B cell (primary cell): Measurements from ENCODE around the gene MIOX. TPM values are rescaled to one million over a fixed set of nuclear protein-coding genes. Genes with fewer than 3 reads are reported as not detected.

Source experiments
- ATAC-seq: fragments of 200-7000 bp; cut with Tn5 transposase; one replicate; pipeline ENCODE4 v1.10.0; 2021; ENCODE audit warnings: low read depth, mild to moderate bottlenecking, moderate number of reproducible peaks, moderate library complexity
- CTCF ChIA-PET: fragments of 350-600 bp; sonication (Branson Sonifier 250); formaldehyde crosslinking; loops from one replicate; lab custom pipeline; 2021; ENCODE audit warnings: antibody characterized with exemption, inconsistent platforms; lab: Charles Lee
- POLR2A ChIA-PET: fragments of 350-600 bp; sonication (Branson Sonifier 250); formaldehyde crosslinking; loops from one replicate; lab custom pipeline; 2021; ENCODE audit warnings: antibody characterized with exemption; lab: Charles Lee
- DNase-seq: peaks from one replicate; pipeline ENCODE4 v3.0.0; 2013
- H2AFZ ChIP-seq: 2 replicates; pipeline ENCODE4 v1.6.1; 2012; ENCODE audit warnings: mild to moderate bottlenecking, low read depth, low read length; ENCODE audit not compliant: insufficient read depth, poor library complexity, severe bottlenecking
- H3K27ac ChIP-seq, 2 donors: 1 replicate in 1 of 2; 2 replicates in 1 of 2; pipeline ENCODE4 v1.5.1; 2012 to 2013; ENCODE audit warnings: low read length in 2 of 2, mild to moderate bottlenecking in 2 of 2, moderate library complexity in 1 of 2
- H3K27me3 ChIP-seq, 4 experiments: fragments of 200-600 bp in 1 of 4; sonication (generic) in 1 of 4; replicated peaks in 1 of 4; 1 replicate in 2 of 4; 2 replicates in 2 of 4; pipeline versions ENCODE4 v1.6.1 to v1.7.0; 2013 to 2016; ENCODE audit warnings: low read length in 3 of 4, mild to moderate bottlenecking in 2 of 4, mixed read lengths in 1 of 4, moderate library complexity in 1 of 4; ENCODE audit not compliant: insufficient read depth in 4 of 4, control insufficient read depth in 3 of 4; ENCODE audit errors: control extremely low read depth in 1 of 4
- H3K36me3 ChIP-seq, 2 experiments: replicated peaks in 1 of 2; 1 replicate in 1 of 2; 2 replicates in 1 of 2; pipeline versions ENCODE4 v1.6.1 to v1.7.1; 2013; ENCODE audit warnings: low read length in 1 of 2; ENCODE audit not compliant: insufficient read depth in 2 of 2, control insufficient read depth in 1 of 2; ENCODE audit errors: control extremely low read depth in 1 of 2, extremely low read depth in 1 of 2
- H3K4me1 ChIP-seq, 2 donors: fragments of 200-600 bp in 1 of 2; sonication (generic) in 1 of 2; 1 replicate in 1 of 2; 2 replicates in 1 of 2; pipeline versions ENCODE4 v1.5.1 to v1.6.1; 2013 to 2017; ENCODE audit warnings: low read length in 2 of 2; ENCODE audit not compliant: control insufficient read depth in 2 of 2, insufficient read depth in 2 of 2
- H3K4me2 ChIP-seq: replicated peaks from 2 replicates; pipeline ENCODE3; 2012; ENCODE audit warnings: mild to moderate bottlenecking, low read depth, low read length; ENCODE audit not compliant: poor library complexity, severe bottlenecking
- H3K4me3 ChIP-seq, 5 experiments: fragments of 200-600 bp in 1 of 5; sonication (generic) in 1 of 5; 1 replicate in 3 of 5; 2 replicates in 2 of 5; pipeline versions ENCODE4 v1.5.1 to v1.7.0; 2011 to 2016; ENCODE audit warnings: low read length in 4 of 5, mild to moderate bottlenecking in 4 of 5, low read depth in 2 of 5, control low read depth in 1 of 5, moderate library complexity in 1 of 5; ENCODE audit not compliant: insufficient read depth in 1 of 5; ENCODE audit errors: control extremely low read depth in 1 of 5, extremely low read depth in 1 of 5
- H3K79me2 ChIP-seq: fragments of 200-600 bp; sonication (generic); one replicate; pipeline ENCODE4 v1.6.0; 2016; ENCODE audit warnings: low read length; ENCODE audit not compliant: control insufficient read depth, insufficient read depth
- H3K9ac ChIP-seq: fragments of 200-600 bp; sonication (generic); 2 replicates; pipeline ENCODE4 v1.6.1; 2017; ENCODE audit warnings: mild to moderate bottlenecking, low read length, moderate library complexity
- H3K9me3 ChIP-seq, 3 donors: one replicate each; pipeline versions ENCODE4 v1.6.1 to v1.7.1; 2013; ENCODE audit warnings: low read length in 2 of 3; ENCODE audit not compliant: control insufficient read depth in 2 of 3, insufficient read depth in 1 of 3; ENCODE audit errors: control extremely low read depth in 1 of 3
- H4K20me1 ChIP-seq: 2 replicates; pipeline ENCODE4 v1.6.0; 2012; ENCODE audit warnings: mild to moderate bottlenecking, low read length; ENCODE audit not compliant: insufficient read depth, control insufficient read depth, poor library complexity, severe bottlenecking
- H3K27ac Mint-ChIP-seq: one replicate; pipeline ENCODE4 v1.8.0; 2021; ENCODE audit warnings: mixed read lengths
- H3K27me3 Mint-ChIP-seq: one replicate; pipeline ENCODE4 v1.8.0; 2021; ENCODE audit warnings: mixed read lengths
- H3K4me1 Mint-ChIP-seq: one replicate; pipeline ENCODE4 v1.8.0; 2021; ENCODE audit warnings: mixed read lengths
- H3K4me3 Mint-ChIP-seq: one replicate; pipeline ENCODE4 v1.8.0; 2021; ENCODE audit warnings: mixed read lengths
- H3K9me3 Mint-ChIP-seq: one replicate; pipeline ENCODE4 v1.8.0; 2022; ENCODE audit warnings: mixed read lengths; ENCODE audit not compliant: insufficient read depth
- CTCF ChIP-seq: fragments of 200-600 bp; IDR thresholded peaks from one replicate; pipeline ENCODE4 v1.8.0; 2022; ENCODE audit warnings: antibody characterized with exemption, mild to moderate bottlenecking
- EZH2 ChIP-seq: IDR thresholded peaks from 2 replicates; pipeline ENCODE4 v1.6.1; 2012; ENCODE audit warnings: borderline replicate concordance, low read depth, mild to moderate bottlenecking, moderate library complexity, low read length; ENCODE audit not compliant: insufficient read depth, poor library complexity, severe bottlenecking
- WGBS: methylation state at CpG from one replicate; pipeline ENCODE4 v1.1.5; 2013; ENCODE audit warnings: missing lambda C conversion rate; ENCODE audit not compliant: insufficient coverage; 5-methylcytosine and 5-hydroxymethylcytosine counted together
- intact Hi-C: fragments of 100-400 bp; cut with micrococcal nuclease; formaldehyde crosslinking; loops from one replicate; pipeline ENCODE4 v1.10.0; 2022
- polyA plus RNA-seq: library from polyadenylated mRNA; depleted of rRNA; stranded (reverse); fragments of >200 nt; gene quantifications from 2 replicates; pipeline ENCODE4 v1.2.3, GENCODE V29; 2012
- total RNA-seq, 2 donors: library from RNA; stranded (reverse); fragments of 120-200 nt in 1 of 2; gene quantifications; 1 replicate in 1 of 2; 2 replicates in 1 of 2; pipeline versions ENCODE4 v1.2.3 to v1.2.4, GENCODE V29; 2013 to 2022

Gene MIOX
- total and polyA plus RNA-seq, 2 donors (not counting 1 experiment from before 2014, with no cell fraction given), result 0.88 TPM; not detected in 1

DNA sequence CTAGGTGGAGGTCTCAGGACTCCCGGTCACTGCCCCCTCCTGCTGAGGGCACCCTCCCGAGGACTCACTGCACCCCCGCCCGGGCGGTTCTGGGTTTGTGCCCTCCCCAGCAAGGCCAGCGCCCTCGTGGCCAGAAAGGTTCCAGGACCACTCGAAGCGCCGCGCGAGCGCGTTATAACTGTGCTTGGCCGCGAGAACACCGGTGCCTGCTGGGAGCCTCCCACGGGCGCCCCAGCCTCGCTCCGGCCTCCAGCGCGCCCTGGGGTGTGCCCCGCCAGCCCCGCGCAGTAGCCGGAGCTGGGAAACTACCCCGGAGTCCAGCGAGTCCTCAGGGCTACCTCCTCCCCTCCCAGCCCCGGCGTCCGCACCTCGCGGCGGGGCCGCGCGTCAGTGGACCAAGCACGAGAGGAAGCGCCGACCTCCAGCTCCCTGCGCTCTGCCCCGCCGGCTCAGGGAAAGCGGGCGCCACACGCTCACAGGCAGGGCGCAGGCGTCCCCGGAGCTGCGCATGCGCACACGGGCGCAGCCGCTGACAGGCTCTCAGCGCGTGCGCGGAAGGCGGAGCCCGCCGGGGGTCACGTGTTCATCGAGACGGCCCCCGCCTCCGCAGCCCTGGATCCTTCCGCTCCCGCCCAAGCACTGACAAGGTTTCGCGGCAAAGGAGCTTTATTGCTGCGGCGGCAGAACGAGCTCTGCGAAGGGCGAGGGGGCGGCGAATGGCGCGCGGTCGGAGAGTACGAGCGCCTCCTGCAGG lies 38.6 kb downstream of the MIOX start, which contains the start of gene SCO2:
SCO2 (minus strand) TSS at position 495 of the 754 bp plus-strand sequence. CDS start 1,187 bp downstream, outside the sequence.
- H3K27me3 Mint-ChIP-seq, result no peaks in the 10 kb centered on the region

More for the DNA sequence above, 38.6 kb downstream of the MIOX start, which contains the start of gene SCO2:
- DNase-seq (peak; percentile 98), ATAC-seq (peak; percentile 54)
- Histone ChIP-seq H3K4me1 (peaks cover 16 to 50% of the 10 kb centered on the region in 2 donors), H3K4me3 (peak within 1 kb of the TSS; percentile 4 to 82 (median 69)), H3K27me3 (no peaks in the 10 kb centered on the region), H3K9ac (peak within 1 kb of the TSS; percentile 89), H3K27ac (peak within 1 kb of the TSS; percentile 83 to 90), H2AFZ (peak within 1 kb of the TSS; percentile 78), H3K4me2 (peak within 1 kb of the TSS; percentile 98), H3K9me3 (peaks cover 0 to 8% (median 0%) of the 10 kb centered on the region in 3 donors), H4K20me1 (peaks cover 27% of the 10 kb centered on the region), H3K79me2 (peaks cover 45% of the 10 kb centered on the region), H3K36me3 (peaks cover 0 to 31% of the 10 kb centered on the region in 2 experiments)
- peak within 1 kb of the TSS; percentile 90 for H3K4me3 Mint-ChIP-seq
- H3K9me3 Mint-ChIP-seq, result no peaks in the 10 kb centered on the region
- peak within 1 kb of the TSS; percentile 91 for H3K27ac Mint-ChIP-seq
- under 1% methylated on average over 84 of the region's 84 CpGs for WGBS
- H3K4me1 Mint-ChIP-seq, result peaks cover 34% of the 10 kb centered on the region
- ChIA-PET POLR2A (interaction anchor here (0.6 to 5.4 kb wide), 20 partner anchors 9 to 335 kb away, joined by 3 to 104 read pairs (median 8); partner anchors contain the start of genes CHKB, DENND6B, HDAC10 and KLHDC7B), CTCF (interaction anchor here (0.6 to 5.5 kb wide), 46 partner anchors 10 to 334 kb away, joined by 3 to 81 read pairs (median 5); partner anchors contain the start of genes ADM2, ARSA, CHKB and HDAC10)
- intact Hi-C loops, result loop anchor here (1.0 to 5.0 kb wide), 5 partner anchors 17 to 280 kb away; partner anchors contain the start of genes CHKB, NCAPH2 and TUBGCP6
- no peak for TF ChIP-seq CTCF
- no peak for TF ChIP-seq EZH2
